AG04449 (cell line): Measurements from ENCODE around the gene ZNF385A.

Experiments used
- CTCF ChIA-PET: fragments of 350-600 bp; formaldehyde crosslinking; extraction: SDS; loops from one replicate; lab custom pipeline; 2021; ENCODE audit warnings: antibody characterized with exemption; lab: Yijun Ruan, JAX
- POLR2A ChIA-PET: fragments of 400-600, 350-600 bp; formaldehyde crosslinking; extraction: SDS; loops from one replicate; lab custom pipeline; 2020; ENCODE audit warnings: antibody characterized with exemption, inconsistent platforms; lab: Yijun Ruan, JAX
- DNase-seq: peaks from one replicate; pipeline ENCODE4 v3.0.0-alpha.2; 2010; ENCODE audit warnings: low read depth, low spot score
- H3K4me3 ChIP-seq: 2 replicates; pipeline ENCODE4 v1.5.1; 2011; ENCODE audit warnings: low read depth, mild to moderate bottlenecking, control low read depth, low read length
- CTCF ChIP-seq: IDR thresholded peaks from one replicate; pipeline ENCODE4 v1.5.1; 2011; ENCODE audit warnings: mild to moderate bottlenecking, moderate library complexity, low read length, control low read depth, inconsistent platforms; ENCODE audit not compliant: insufficient read depth; ENCODE audit errors: missing control alignments

ZNF385A gene

GRCh38 chr12:54373649-54374561 is 10.6 kb downstream of the ZNF385A start:
- no peak for DNase-seq
- POLR2A ChIA-PET: interaction anchor here (0.6 kb wide), 1 partner anchor 387 kb away, joined by 3 read pairs; no protein-coding TSS in a partner anchor
- TF ChIP-seq CTCF: no peak
- CTCF ChIA-PET: interaction anchor here (0.6 to 7.1 kb wide), 10 partner anchors 9 to 154 kb away, joined by 3 to 129 read pairs (median 4); partner anchors contain the start of gene ZNF385A
- no peak overlapping the region for H3K4me3 ChIP-seq

- DNase-seq: no peak
These were observed 12.3 kb downstream of the ZNF385A start for GRCh38 chr12:54372113-54372806.

GRCh38 chr12:54371328-54372112 is 13.0 kb downstream of the ZNF385A start:
- no peak for TF ChIP-seq CTCF
- H3K4me3 ChIP-seq: no peak overlapping the region
- no peak for DNase-seq
- POLR2A ChIA-PET: interaction anchor here (1.6 kb wide), 1 partner anchor 47 kb away, joined by 3 read pairs; the partner anchor contains the start of gene COPZ1
- CTCF ChIA-PET: interaction anchor here (0.8 to 7.1 kb wide), 36 partner anchors 9 to 164 kb away, joined by 3 to 129 read pairs (median 6); partner anchors contain the start of genes CBX5, COPZ1 and ZNF385A

More at GRCh38 chr12:54372113-54372806, 12.3 kb downstream of the ZNF385A start:
- POLR2A ChIA-PET: no interaction called here
- no peak overlapping the region for H3K4me3 ChIP-seq
- TF ChIP-seq CTCF: no peak
- CTCF ChIA-PET: interaction anchor here (0.7 to 7.1 kb wide), 15 partner anchors 8 to 165 kb away, joined by 3 to 129 read pairs (median 6); partner anchors contain the start of genes COPZ1 and ZNF385A

- H3K4me3 ChIP-seq: peak overlapping the region; percentile 54
- CTCF ChIA-PET: interaction anchor here (0.7 to 7.1 kb wide), 60 partner anchors 10 to 384 kb away, joined by 3 to 129 read pairs (median 5); partner anchors contain the start of genes CBX5, COPZ1, HOXC8 and ZNF385A
- peak; percentile 19 for DNase-seq
- peak; percentile 98 for TF ChIP-seq CTCF
- POLR2A ChIA-PET: interaction anchor here (0.6 to 1.6 kb wide), 3 partner anchors 41 to 355 kb away, joined by 3 read pairs; partner anchors contain the start of gene COPZ1
These were observed 14.3 kb downstream of the ZNF385A start for GRCh38 chr12:54370171-54370730.

- no peak overlapping the region; the same call in 1 of the 2 replicates for H3K4me3 ChIP-seq
- TF ChIP-seq CTCF: no peak
- ChIA-PET CTCF (interaction anchor here (0.7 to 7.1 kb wide), 39 partner anchors 10 to 364 kb away, joined by 3 to 129 read pairs (median 6); partner anchors contain the start of genes COPZ1 and ZNF385A), POLR2A (interaction anchor here (0.6 to 1.6 kb wide), 2 partner anchors 42 to 45 kb away, joined by 3 read pairs; partner anchors contain the start of gene COPZ1)
- DNase-seq: no peak
These were observed 14.9 kb downstream of the ZNF385A start for GRCh38 chr12:54369597-54370131.
